Vagina (tissue), 2 donors: ENCODE measurements around the gene SMIM29. TPM values are rescaled to one million over a fixed set of nuclear protein-coding genes. Genes with fewer than 3 reads are reported as not detected.
"Not testable (repeated sequence)": the region's sequence is repeated elsewhere in the genome, so short reads cannot be mapped to it uniquely, and the experiment has no call there.

ENCODE experiments used
- DNase-seq, 2 donors: peaks; one replicate each; pipeline ENCODE4 v3.0.0-alpha.2; 2017; ENCODE audit errors: extremely low spot score in 2 of 2
- H3K27ac ChIP-seq: fragments of 200-600 bp; sonication (generic); one replicate; pipeline ENCODE4 v1.5.1; 2019
- H3K27me3 ChIP-seq: fragments of 200-600 bp; sonication (generic); one replicate; pipeline ENCODE4 v1.5.1; 2019
- H3K36me3 ChIP-seq, 2 donors: fragments of 200-600 bp; sonication (generic); one replicate each; pipeline ENCODE4 v1.5.1; 2017 to 2019
- H3K4me1 ChIP-seq: fragments of 200-600 bp; sonication (generic); one replicate; pipeline ENCODE4 v1.5.1; 2019
- H3K4me3 ChIP-seq, 2 donors: fragments of 200-600 bp; sonication (generic); 1 replicate in 1 of 2; 2 replicates in 1 of 2; pipeline ENCODE4 v1.5.1; 2016 to 2019
- H3K9me3 ChIP-seq: fragments of 200-600 bp; sonication (generic); one replicate; pipeline ENCODE4 v1.5.1; 2019
- POLR2A ChIP-seq, 2 donors: fragments of 450-650 bp; IDR thresholded peaks; one replicate each; pipeline ENCODE4 v1.6.1; 2017; ENCODE audit warnings: antibody characterized with exemption in 2 of 2, mild to moderate bottlenecking in 2 of 2, moderate library complexity in 2 of 2
- POLR2AphosphoS5 ChIP-seq, 2 donors: sonication (generic); formaldehyde crosslinking; IDR thresholded peaks; one replicate each; pipeline ENCODE4 v1.9.0; 2017; ENCODE audit warnings: antibody characterized with exemption in 2 of 2, mild to moderate bottlenecking in 2 of 2, low read depth in 1 of 2; ENCODE audit not compliant: insufficient read depth in 1 of 2
- intact Hi-C: fragments of 100-400 bp; cut with DNase I; formaldehyde crosslinking; loops from one replicate; pipeline ENCODE4 v1.15.1; 2023
- total RNA-seq: library from RNA; depleted of rRNA; stranded (reverse); fragments of >200 nt; gene quantifications from one replicate; pipeline ENCODE4 v1.2.3, GENCODE V29; 2016
- TF ChIP-seq, protein P1 (sequence below), 3 experiments: fragments of 450-650 bp in 2 of 3; fragments of 200-600 bp in 1 of 3; sonication (generic) in 1 of 3; IDR thresholded peaks; one replicate each; pipeline ENCODE4 v1.5.1; 2017 to 2019; ENCODE audit warnings: antibody characterized with exemption in 3 of 3, mild to moderate bottlenecking in 2 of 3, moderate library complexity in 2 of 3

Gene SMIM29
- total RNA-seq, 1 donor from 2014 or later = 22.3 TPM

GRCh38 chr6:34248198-34248726, 544 bp downstream of the SMIM29 start:
- no peaks in the 10 kb centered on the region for H3K27me3 ChIP-seq
- H3K4me3 ChIP-seq = peak overlapping the region; percentile 75 to 96
- no peak for TF ChIP-seq POLR2AphosphoS5 (IDR thresholded peaks at IDR 0.05; ENCODE audit: insufficient read depth in 1 of 2, low read depth in 1 of 2)
- TF ChIP-seq, protein P1, sequence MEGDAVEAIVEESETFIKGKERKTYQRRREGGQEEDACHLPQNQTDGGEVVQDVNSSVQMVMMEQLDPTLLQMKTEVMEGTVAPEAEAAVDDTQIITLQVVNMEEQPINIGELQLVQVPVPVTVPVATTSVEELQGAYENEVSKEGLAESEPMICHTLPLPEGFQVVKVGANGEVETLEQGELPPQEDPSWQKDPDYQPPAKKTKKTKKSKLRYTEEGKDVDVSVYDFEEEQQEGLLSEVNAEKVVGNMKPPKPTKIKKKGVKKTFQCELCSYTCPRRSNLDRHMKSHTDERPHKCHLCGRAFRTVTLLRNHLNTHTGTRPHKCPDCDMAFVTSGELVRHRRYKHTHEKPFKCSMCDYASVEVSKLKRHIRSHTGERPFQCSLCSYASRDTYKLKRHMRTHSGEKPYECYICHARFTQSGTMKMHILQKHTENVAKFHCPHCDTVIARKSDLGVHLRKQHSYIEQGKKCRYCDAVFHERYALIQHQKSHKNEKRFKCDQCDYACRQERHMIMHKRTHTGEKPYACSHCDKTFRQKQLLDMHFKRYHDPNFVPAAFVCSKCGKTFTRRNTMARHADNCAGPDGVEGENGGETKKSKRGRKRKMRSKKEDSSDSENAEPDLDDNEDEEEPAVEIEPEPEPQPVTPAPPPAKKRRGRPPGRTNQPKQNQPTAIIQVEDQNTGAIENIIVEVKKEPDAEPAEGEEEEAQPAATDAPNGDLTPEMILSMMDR (IDR thresholded peaks at IDR 0.05) = no peak
- peak in 1 of 2 donors; percentile 2 for TF ChIP-seq POLR2A (IDR thresholded peaks at IDR 0.05)
- DNase-seq = no peak
- no peaks in the 10 kb centered on the region for H3K9me3 ChIP-seq
- H3K36me3 ChIP-seq = no peaks in the 10 kb centered on the region
- H3K27ac ChIP-seq = peak overlapping the region; percentile 99
- peaks cover 45% of the 10 kb centered on the region for H3K4me1 ChIP-seq
- intact Hi-C loops = loop anchor here (5.0 kb wide), 2 partner anchors 144 to 164 kb away; partner anchors contain the start of gene NUDT3

- H3K36me3 ChIP-seq = no peaks in the 10 kb centered on the region
- peak overlapping the region; percentile 99 for H3K27ac ChIP-seq
- H3K9me3 ChIP-seq = no peaks in the 10 kb centered on the region
- intact Hi-C loops = loop anchor here (5.0 kb wide), 2 partner anchors 145 to 165 kb away; partner anchors contain the start of gene NUDT3
- H3K4me3 ChIP-seq = peak overlapping the region in 1 of 2 donors; percentile 96
- TF ChIP-seq POLR2AphosphoS5 (IDR thresholded peaks at IDR 0.05; ENCODE audit: insufficient read depth in 1 of 2, low read depth in 1 of 2) (no peak), POLR2A (IDR thresholded peaks at IDR 0.05) (no peak)
- TF ChIP-seq, protein P1 (IDR thresholded peaks at IDR 0.05) = no peak
- DNase-seq = no peak
- H3K27me3 ChIP-seq = no peaks in the 10 kb centered on the region
- peaks cover 45% of the 10 kb centered on the region for H3K4me1 ChIP-seq
Observed at GRCh38 chr6:34247481-34248197, 1.2 kb downstream of the SMIM29 start.

DNA sequence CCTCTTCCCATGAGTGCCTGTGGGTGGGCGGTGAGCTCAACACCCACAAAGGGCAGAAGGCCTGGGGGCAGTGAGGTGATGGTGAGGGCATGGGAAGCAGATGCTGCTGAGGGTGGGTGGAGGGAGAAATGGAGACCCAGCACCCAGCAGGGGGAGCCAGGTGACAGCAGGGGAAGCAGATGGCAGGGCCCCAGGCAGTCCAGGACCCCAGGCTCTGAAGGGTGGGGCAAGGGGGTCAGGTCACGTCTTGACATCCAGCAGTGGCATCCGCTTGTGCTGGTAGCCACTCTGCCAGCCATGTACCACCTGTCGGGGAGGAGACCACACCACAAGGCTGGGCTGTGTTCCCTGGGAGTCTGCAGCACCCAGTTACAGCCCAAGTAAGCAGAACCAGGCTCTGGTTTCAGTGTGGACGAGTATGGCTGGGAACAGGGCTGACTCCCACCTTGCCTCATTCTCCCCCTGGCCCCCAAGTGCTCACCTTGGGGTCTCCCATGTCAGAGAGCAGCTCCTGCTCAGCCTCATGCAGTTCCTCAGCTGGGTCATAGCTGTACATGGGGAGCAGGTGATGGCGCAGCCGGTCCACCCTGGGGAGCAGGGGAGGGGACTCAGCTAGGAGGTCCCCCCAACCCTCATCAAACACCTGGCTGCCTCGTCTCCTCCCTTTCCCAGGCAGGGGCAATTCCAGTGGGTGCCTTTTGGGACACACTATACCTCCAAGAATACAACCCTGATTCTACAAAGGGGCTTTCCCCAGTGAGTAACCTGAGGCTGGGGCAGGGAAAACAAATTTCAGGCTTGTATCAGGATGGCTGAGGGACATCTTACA, 2.0 kb downstream of the SMIM29 start:
- H3K27me3 ChIP-seq = no peaks in the 10 kb centered on the region
- TF ChIP-seq, protein P1 (IDR thresholded peaks at IDR 0.05) = no peak
- TF ChIP-seq POLR2A (IDR thresholded peaks at IDR 0.05) = no peak
- no peak for TF ChIP-seq POLR2AphosphoS5 (IDR thresholded peaks at IDR 0.05; ENCODE audit: insufficient read depth in 1 of 2, low read depth in 1 of 2)
- H3K36me3 ChIP-seq = peaks cover 0 to 6% of the 10 kb centered on the region in 2 donors
- no peak for DNase-seq
- no peaks in the 10 kb centered on the region for H3K9me3 ChIP-seq
- H3K4me3 ChIP-seq = no peak overlapping the region
- intact Hi-C loops = loop anchor here (5.0 kb wide), 2 partner anchors 146 to 166 kb away; partner anchors contain the start of gene NUDT3
- H3K27ac ChIP-seq = peak overlapping the region; percentile 99
- peaks cover 45% of the 10 kb centered on the region for H3K4me1 ChIP-seq

- no peak for DNase-seq
- no peaks in the 10 kb centered on the region for H3K9me3 ChIP-seq
- intact Hi-C loops = loop anchor here (5.0 kb wide), 2 partner anchors 146 to 166 kb away; partner anchors contain the start of gene NUDT3
- TF ChIP-seq POLR2A (IDR thresholded peaks at IDR 0.05) (no peak), POLR2AphosphoS5 (IDR thresholded peaks at IDR 0.05; ENCODE audit: insufficient read depth in 1 of 2, low read depth in 1 of 2) (no peak)
- TF ChIP-seq, protein P1 (IDR thresholded peaks at IDR 0.05) = no peak
- H3K4me1 ChIP-seq = peaks cover 45% of the 10 kb centered on the region
- H3K27ac ChIP-seq = peak overlapping the region; percentile 33
- H3K27me3 ChIP-seq = no peaks in the 10 kb centered on the region
- H3K4me3 ChIP-seq = no peak overlapping the region
- peaks cover 0 to 8% of the 10 kb centered on the region in 2 donors for H3K36me3 ChIP-seq
Observed at GRCh38 chr6:34246249-34246562, 2.6 kb downstream of the SMIM29 start.

DNA sequence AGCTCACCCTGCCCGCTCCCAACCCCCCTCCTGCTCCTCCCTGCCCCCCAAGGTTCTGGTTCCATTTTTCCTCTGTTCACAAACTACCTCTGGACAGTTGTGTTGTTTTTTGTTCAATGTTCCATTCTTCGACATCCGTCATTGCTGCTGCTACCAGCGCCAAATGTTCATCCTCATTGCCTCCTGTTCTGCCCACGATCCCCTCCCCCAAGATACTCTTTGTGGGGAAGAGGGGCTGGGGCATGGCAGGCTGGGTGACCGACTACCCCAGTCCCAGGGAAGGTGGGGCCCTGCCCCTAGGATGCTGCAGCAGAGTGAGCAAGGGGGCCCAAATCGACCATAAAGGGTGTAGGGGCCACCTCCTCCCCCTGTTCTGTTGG, 3.1 kb downstream of the SMIM29 start:
- H3K4me3 ChIP-seq, DNase-seq, H3K27me3 ChIP-seq, H3K9me3 ChIP-seq, H3K27ac ChIP-seq, H3K36me3 ChIP-seq: not testable (repeated sequence)
- intact Hi-C loops = loop anchor here (5.0 kb wide), 2 partner anchors 147 to 167 kb away; partner anchors contain the start of gene NUDT3
- peaks cover 45% of the 10 kb centered on the region for H3K4me1 ChIP-seq

GRCh38 chr6:34245032-34245760, 3.6 kb downstream of the SMIM29 start:
- H3K4me3 ChIP-seq, DNase-seq, H3K27me3 ChIP-seq, H3K36me3 ChIP-seq, H3K9me3 ChIP-seq: not testable (repeated sequence)
- intact Hi-C loops = loop anchor here (5.0 kb wide), 2 partner anchors 147 to 167 kb away; partner anchors contain the start of gene NUDT3
- H3K4me1 ChIP-seq = peaks cover 45% of the 10 kb centered on the region
- peak overlapping the region; percentile 82 for H3K27ac ChIP-seq
